ENCODE data around the gene AMN.

- TF ChIP-seq CTCF (conservative IDR thresholded peaks at IDR 0.05; ENCODE audit: low read depth in 2 of 2), result no peak
- no peak for TF ChIP-seq POLR2AphosphoS5 (IDR thresholded peaks at IDR 0.05; ENCODE audit: low read depth)
- TF ChIP-seq, protein P1, sequence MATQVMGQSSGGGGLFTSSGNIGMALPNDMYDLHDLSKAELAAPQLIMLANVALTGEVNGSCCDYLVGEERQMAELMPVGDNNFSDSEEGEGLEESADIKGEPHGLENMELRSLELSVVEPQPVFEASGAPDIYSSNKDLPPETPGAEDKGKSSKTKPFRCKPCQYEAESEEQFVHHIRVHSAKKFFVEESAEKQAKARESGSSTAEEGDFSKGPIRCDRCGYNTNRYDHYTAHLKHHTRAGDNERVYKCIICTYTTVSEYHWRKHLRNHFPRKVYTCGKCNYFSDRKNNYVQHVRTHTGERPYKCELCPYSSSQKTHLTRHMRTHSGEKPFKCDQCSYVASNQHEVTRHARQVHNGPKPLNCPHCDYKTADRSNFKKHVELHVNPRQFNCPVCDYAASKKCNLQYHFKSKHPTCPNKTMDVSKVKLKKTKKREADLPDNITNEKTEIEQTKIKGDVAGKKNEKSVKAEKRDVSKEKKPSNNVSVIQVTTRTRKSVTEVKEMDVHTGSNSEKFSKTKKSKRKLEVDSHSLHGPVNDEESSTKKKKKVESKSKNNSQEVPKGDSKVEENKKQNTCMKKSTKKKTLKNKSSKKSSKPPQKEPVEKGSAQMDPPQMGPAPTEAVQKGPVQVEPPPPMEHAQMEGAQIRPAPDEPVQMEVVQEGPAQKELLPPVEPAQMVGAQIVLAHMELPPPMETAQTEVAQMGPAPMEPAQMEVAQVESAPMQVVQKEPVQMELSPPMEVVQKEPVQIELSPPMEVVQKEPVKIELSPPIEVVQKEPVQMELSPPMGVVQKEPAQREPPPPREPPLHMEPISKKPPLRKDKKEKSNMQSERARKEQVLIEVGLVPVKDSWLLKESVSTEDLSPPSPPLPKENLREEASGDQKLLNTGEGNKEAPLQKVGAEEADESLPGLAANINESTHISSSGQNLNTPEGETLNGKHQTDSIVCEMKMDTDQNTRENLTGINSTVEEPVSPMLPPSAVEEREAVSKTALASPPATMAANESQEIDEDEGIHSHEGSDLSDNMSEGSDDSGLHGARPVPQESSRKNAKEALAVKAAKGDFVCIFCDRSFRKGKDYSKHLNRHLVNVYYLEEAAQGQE (IDR thresholded peaks at IDR 0.05; ENCODE audit: unreplicated experiment), result no peak
- TF ChIP-seq EZH2phosphoT487 (IDR thresholded peaks at IDR 0.05; ENCODE audit: unreplicated experiment), result no peak
- TF ChIP-seq JUNB (IDR thresholded peaks at IDR 0.05; ENCODE audit: unreplicated experiment), result no peak
- TF ChIP-seq EZH2 (IDR thresholded peaks at IDR 0.05; ENCODE audit: low read depth, unreplicated experiment), result no peak
- no peak for TF ChIP-seq ZNF331 (CRISPR knock-in tag; IDR thresholded peaks at IDR 0.05; ENCODE audit: low read depth)
- TF ChIP-seq, protein P2, sequence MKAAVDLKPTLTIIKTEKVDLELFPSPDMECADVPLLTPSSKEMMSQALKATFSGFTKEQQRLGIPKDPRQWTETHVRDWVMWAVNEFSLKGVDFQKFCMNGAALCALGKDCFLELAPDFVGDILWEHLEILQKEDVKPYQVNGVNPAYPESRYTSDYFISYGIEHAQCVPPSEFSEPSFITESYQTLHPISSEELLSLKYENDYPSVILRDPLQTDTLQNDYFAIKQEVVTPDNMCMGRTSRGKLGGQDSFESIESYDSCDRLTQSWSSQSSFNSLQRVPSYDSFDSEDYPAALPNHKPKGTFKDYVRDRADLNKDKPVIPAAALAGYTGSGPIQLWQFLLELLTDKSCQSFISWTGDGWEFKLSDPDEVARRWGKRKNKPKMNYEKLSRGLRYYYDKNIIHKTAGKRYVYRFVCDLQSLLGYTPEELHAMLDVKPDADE (IDR thresholded peaks at IDR 0.05), result no peak
- TF ChIP-seq, protein P3, sequence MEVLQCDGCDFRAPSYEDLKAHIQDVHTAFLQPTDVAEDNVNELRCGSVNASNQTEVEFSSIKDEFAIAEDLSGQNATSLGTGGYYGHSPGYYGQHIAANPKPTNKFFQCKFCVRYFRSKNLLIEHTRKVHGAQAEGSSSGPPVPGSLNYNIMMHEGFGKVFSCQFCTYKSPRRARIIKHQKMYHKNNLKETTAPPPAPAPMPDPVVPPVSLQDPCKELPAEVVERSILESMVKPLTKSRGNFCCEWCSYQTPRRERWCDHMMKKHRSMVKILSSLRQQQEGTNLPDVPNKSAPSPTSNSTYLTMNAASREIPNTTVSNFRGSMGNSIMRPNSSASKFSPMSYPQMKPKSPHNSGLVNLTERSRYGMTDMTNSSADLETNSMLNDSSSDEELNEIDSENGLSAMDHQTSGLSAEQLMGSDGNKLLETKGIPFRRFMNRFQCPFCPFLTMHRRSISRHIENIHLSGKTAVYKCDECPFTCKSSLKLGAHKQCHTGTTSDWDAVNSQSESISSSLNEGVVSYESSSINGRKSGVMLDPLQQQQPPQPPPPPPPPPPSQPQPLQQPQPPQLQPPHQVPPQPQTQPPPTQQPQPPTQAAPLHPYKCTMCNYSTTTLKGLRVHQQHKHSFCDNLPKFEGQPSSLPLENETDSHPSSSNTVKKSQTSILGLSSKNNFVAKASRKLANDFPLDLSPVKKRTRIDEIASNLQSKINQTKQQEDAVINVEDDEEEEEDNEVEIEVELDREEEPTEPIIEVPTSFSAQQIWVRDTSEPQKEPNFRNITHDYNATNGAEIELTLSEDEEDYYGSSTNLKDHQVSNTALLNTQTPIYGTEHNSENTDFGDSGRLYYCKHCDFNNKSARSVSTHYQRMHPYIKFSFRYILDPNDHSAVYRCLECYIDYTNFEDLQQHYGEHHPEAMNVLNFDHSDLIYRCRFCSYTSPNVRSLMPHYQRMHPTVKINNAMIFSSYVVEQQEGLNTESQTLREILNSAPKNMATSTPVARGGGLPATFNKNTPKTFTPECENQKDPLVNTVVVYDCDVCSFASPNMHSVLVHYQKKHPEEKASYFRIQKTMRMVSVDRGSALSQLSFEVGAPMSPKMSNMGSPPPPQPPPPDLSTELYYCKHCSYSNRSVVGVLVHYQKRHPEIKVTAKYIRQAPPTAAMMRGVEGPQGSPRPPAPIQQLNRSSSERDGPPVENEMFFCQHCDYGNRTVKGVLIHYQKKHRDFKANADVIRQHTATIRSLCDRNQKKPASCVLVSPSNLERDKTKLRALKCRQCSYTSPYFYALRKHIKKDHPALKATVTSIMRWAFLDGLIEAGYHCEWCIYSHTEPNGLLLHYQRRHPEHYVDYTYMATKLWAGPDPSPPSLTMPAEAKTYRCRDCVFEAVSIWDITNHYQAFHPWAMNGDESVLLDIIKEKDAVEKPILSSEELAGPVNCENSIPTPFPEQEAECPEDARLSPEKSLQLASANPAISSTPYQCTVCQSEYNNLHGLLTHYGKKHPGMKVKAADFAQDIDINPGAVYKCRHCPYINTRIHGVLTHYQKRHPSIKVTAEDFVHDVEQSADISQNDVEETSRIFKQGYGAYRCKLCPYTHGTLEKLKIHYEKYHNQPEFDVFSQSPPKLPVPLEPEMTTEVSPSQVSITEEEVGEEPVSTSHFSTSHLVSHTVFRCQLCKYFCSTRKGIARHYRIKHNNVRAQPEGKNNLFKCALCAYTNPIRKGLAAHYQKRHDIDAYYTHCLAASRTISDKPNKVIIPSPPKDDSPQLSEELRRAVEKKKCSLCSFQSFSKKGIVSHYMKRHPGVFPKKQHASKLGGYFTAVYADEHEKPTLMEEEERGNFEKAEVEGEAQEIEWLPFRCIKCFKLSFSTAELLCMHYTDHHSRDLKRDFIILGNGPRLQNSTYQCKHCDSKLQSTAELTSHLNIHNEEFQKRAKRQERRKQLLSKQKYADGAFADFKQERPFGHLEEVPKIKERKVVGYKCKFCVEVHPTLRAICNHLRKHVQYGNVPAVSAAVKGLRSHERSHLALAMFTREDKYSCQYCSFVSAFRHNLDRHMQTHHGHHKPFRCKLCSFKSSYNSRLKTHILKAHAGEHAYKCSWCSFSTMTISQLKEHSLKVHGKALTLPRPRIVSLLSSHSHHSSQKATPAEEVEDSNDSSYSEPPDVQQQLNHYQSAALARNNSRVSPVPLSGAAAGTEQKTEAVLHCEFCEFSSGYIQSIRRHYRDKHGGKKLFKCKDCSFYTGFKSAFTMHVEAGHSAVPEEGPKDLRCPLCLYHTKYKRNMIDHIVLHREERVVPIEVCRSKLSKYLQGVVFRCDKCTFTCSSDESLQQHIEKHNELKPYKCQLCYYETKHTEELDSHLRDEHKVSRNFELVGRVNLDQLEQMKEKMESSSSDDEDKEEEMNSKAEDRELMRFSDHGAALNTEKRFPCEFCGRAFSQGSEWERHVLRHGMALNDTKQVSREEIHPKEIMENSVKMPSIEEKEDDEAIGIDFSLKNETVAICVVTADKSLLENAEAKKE (CRISPR knock-in tag; IDR thresholded peaks at IDR 0.05), result no peak
These were observed 13.0 kb upstream of the AMN start for GRCh38 chr14:102909462-102909861.

Data from GM23338 (cell line).